Thyroid gland (tissue), 4 donors: Measurements from ENCODE around the gene MINK1.

Experiments
- POLR2A ChIP-seq, 2 donors: fragments of 450-650 bp; IDR thresholded peaks; one replicate each; pipeline ENCODE4 v1.6.1; 2017; ENCODE audit warnings: antibody characterized with exemption in 2 of 2, mild to moderate bottlenecking in 2 of 2, moderate library complexity in 1 of 2
- TF ChIP-seq, protein P1 (sequence below), 6 experiments: fragments of 200-600 bp in 3 of 6; fragments of 450-650 bp in 3 of 6; sonication (generic) in 3 of 6; IDR thresholded peaks; one replicate each; pipeline ENCODE4 v1.5.1; 2016 to 2019; ENCODE audit warnings: antibody characterized with exemption in 6 of 6, mild to moderate bottlenecking in 2 of 6, inconsistent platforms in 1 of 6, moderate library complexity in 1 of 6

DNA sequence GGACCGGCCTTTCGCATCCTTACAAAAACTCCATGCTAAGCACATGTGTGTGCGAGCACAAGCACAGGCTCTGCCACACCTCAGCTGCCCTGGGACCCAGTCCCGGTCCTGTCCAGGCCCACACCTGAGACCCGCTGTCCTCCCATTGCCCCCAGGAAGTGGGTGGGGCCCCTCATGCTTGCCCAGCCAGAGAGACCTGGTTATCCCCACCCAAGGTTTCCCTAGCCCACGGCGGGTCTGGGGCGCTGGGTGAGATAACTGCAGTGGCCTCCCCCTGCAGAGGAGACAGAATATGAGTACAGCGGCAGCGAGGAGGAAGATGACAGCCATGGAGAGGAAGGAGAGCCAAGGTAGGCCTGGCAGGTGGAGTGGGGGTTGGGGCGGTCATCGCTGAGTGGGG lies 53.7 kb downstream of the MINK1 start:
- TF ChIP-seq, protein P1, sequence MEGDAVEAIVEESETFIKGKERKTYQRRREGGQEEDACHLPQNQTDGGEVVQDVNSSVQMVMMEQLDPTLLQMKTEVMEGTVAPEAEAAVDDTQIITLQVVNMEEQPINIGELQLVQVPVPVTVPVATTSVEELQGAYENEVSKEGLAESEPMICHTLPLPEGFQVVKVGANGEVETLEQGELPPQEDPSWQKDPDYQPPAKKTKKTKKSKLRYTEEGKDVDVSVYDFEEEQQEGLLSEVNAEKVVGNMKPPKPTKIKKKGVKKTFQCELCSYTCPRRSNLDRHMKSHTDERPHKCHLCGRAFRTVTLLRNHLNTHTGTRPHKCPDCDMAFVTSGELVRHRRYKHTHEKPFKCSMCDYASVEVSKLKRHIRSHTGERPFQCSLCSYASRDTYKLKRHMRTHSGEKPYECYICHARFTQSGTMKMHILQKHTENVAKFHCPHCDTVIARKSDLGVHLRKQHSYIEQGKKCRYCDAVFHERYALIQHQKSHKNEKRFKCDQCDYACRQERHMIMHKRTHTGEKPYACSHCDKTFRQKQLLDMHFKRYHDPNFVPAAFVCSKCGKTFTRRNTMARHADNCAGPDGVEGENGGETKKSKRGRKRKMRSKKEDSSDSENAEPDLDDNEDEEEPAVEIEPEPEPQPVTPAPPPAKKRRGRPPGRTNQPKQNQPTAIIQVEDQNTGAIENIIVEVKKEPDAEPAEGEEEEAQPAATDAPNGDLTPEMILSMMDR (IDR thresholded peaks at IDR 0.05), result no peak
- no peak for TF ChIP-seq POLR2A (IDR thresholded peaks at IDR 0.05)
